Activated CD8-positive, alpha-beta memory T cell treated with anti-CD3 and anti-CD28 coated beads for 48 hours (primary cell): ENCODE measurements around the gene PSMA2.

Source experiments
- DNase-seq, 3 experiments: peaks; one replicate each; pipeline ENCODE4 v3.0.0-alpha.2; 2020; ENCODE audit warnings: low read depth in 2 of 3, low spot score in 2 of 3

Gene PSMA2

GRCh38 chr7:42940985-42941847 lies 9.2 kb upstream of the PSMA2 start:
- peak in 2 of 3 experiments; percentile 19 to 43 for DNase-seq

GRCh38 chr7:42939457-42940240 lies 7.7 kb upstream of the PSMA2 start:
- DNase-seq = no peak

- DNase-seq = no peak
These were observed 3.9 kb upstream of the PSMA2 start for GRCh38 chr7:42935861-42936260.

- no peak for DNase-seq
These were observed 2.3 kb upstream of the PSMA2 start for GRCh38 chr7:42934291-42934690.

- DNase-seq = no peak
These were observed 1.0 kb upstream of the PSMA2 start for GRCh38 chr7:42932811-42933591.

GRCh38 chr7:42931447-42931833 lies 534 bp downstream of the PSMA2 start:
- DNase-seq = no peak

- no peak for DNase-seq
These were observed 1.1 kb downstream of the PSMA2 start for GRCh38 chr7:42930889-42931288.

GRCh38 chr7:42929449-42929848 lies 2.5 kb downstream of the PSMA2 start:
- no peak for DNase-seq

- DNase-seq = no peak
These were observed 3.2 kb downstream of the PSMA2 start for GRCh38 chr7:42928754-42929153.

- no peak for DNase-seq
These were observed 5.8 kb downstream of the PSMA2 start for GRCh38 chr7:42926204-42926603.

GRCh38 chr7:42925630-42926029 lies 6.3 kb downstream of the PSMA2 start:
- no peak for DNase-seq

GRCh38 chr7:42924223-42924838 lies 7.6 kb downstream of the PSMA2 start:
- DNase-seq = no peak

GRCh38 chr7:42922017-42922753 lies 9.8 kb downstream of the PSMA2 start:
- no peak for DNase-seq

- DNase-seq = no peak
These were observed 16.6 kb downstream of the PSMA2 start for GRCh38 chr7:42915356-42915755.

- no peak for DNase-seq
These were observed 17.4 kb downstream of the PSMA2 start for GRCh38 chr7:42914421-42915045.

GRCh38 chr7:42914009-42914408 lies 18.0 kb downstream of the PSMA2 start:
- no peak for DNase-seq

GRCh38 chr7:42913591-42913990 lies 18.4 kb downstream of the PSMA2 start:
- DNase-seq = no peak

GRCh38 chr7:42911454-42912447 lies 20.2 kb downstream of the PSMA2 start, which contains the start of gene C7orf25:
C7orf25 (minus strand) TSS chr7:42912070; CDS start chr7:42910900, 1,170 bp downstream.
- peak; percentile 87 to 90 (median 88) for DNase-seq

GRCh38 chr7:42910306-42910705 lies 21.7 kb downstream of the PSMA2 start:
- DNase-seq = no peak
